Measurements from ENCODE around the gene MYLK.

- TF ChIP-seq CTCF (IDR thresholded peaks at IDR 0.05) (no peak), POLR2A (IDR thresholded peaks at IDR 0.05) (no peak)
Observed at GRCh38 chr3:123755501-123755900, 128.6 kb downstream of the MYLK start.

All from lower leg skin (tissue), 3 donors.